HEK293 (cell line): Measurements from ENCODE around the gene GRM3.

Experiments
- CTCF ChIA-PET: fragments of 350-600 bp; formaldehyde crosslinking; extraction: SDS; loops from one replicate; lab custom pipeline; 2021; ENCODE audit warnings: antibody characterized with exemption; lab: Yijun Ruan, JAX
- POLR2A ChIA-PET: fragments of 300-600 bp; formaldehyde crosslinking; extraction: SDS; loops from one replicate; lab custom pipeline; 2020; ENCODE audit warnings: antibody characterized with exemption, inconsistent platforms; lab: Yijun Ruan, JAX
- H3K27ac ChIP-seq: fragments of 200-500 bp; sonication (Bioruptor generic); 2 replicates; pipeline ENCODE4 v1.5.1; 2014; ENCODE audit warnings: low read depth, low read length, control low read depth, inconsistent platforms; ENCODE audit errors: extremely low read depth
- H3K36me3 ChIP-seq, 2 experiments: fragments of 200-500 bp in 1 of 2; sonication (Bioruptor generic) in 1 of 2; 1 replicate in 1 of 2; 2 replicates in 1 of 2; pipeline ENCODE4 v1.5.1; 2014 to 2017; ENCODE audit warnings: inconsistent platforms in 2 of 2, low read length in 2 of 2; ENCODE audit not compliant: control insufficient read depth in 2 of 2, insufficient read depth in 1 of 2
- H3K4me1 ChIP-seq: fragments of 200-500 bp; sonication (Bioruptor generic); 2 replicates; pipeline ENCODE4 v1.5.1; 2014; ENCODE audit warnings: mild to moderate bottlenecking, low read length, inconsistent platforms; ENCODE audit not compliant: control insufficient read depth, insufficient read depth
- H3K4me3 ChIP-seq: 2 replicates; pipeline ENCODE4 v1.5.1; 2011; ENCODE audit warnings: low read depth, mild to moderate bottlenecking, control low read depth, low read length, moderate library complexity
- H3K9me3 ChIP-seq: fragments of 200-500 bp; sonication (Bioruptor generic); 2 replicates; pipeline ENCODE4 v1.5.1; 2014; ENCODE audit warnings: low read depth, low read length, inconsistent platforms; ENCODE audit not compliant: control insufficient read depth, insufficient read depth
- GLIS1 ChIP-seq: fragments of 450-650 bp; formaldehyde crosslinking; IDR thresholded peaks from 2 replicates; pipeline ENCODE4 v1.5.1; 2016; ENCODE audit warnings: missing biosample characterization, missing genetic modification characterization
- IKZF3 ChIP-seq: fragments of 450-650 bp; IDR thresholded peaks from 2 replicates; pipeline ENCODE4 v1.5.0; 2018; ENCODE audit warnings: missing biosample characterization, mild to moderate bottlenecking, missing genetic modification characterization, moderate library complexity
- KLF10 ChIP-seq: fragments of 450-650 bp; IDR thresholded peaks from 2 replicates; pipeline ENCODE4 v1.5.1; 2018; ENCODE audit warnings: missing biosample characterization, mild to moderate bottlenecking, missing genetic modification characterization
- OSR2 ChIP-seq: fragments of 450-650 bp; formaldehyde crosslinking; IDR thresholded peaks from 2 replicates; pipeline ENCODE4 v1.5.1; 2016; ENCODE audit warnings: missing biosample characterization, missing genetic modification characterization
- REST ChIP-seq: fragments of 450-650 bp; formaldehyde crosslinking; IDR thresholded peaks from 2 replicates; pipeline ENCODE4 v1.5.1; 2016; ENCODE audit warnings: missing biosample characterization, missing genetic modification characterization
- SALL2 ChIP-seq: fragments of 450-650 bp; formaldehyde crosslinking; IDR thresholded peaks from 2 replicates; pipeline ENCODE4 v1.5.0; 2017; ENCODE audit warnings: missing biosample characterization, mild to moderate bottlenecking, missing genetic modification characterization, borderline replicate concordance
- SP2 ChIP-seq: fragments of 450-650 bp; formaldehyde crosslinking; IDR thresholded peaks from 2 replicates; pipeline ENCODE4 v1.5.1; 2016; ENCODE audit warnings: missing biosample characterization, missing genetic modification characterization
- ZBTB17 ChIP-seq: fragments of 450-650 bp; formaldehyde crosslinking; IDR thresholded peaks from 2 replicates; pipeline ENCODE4 v1.5.1; 2016; ENCODE audit warnings: missing biosample characterization, missing genetic modification characterization
- ZBTB21 ChIP-seq: fragments of 450-650 bp; formaldehyde crosslinking; IDR thresholded peaks from 2 replicates; pipeline ENCODE4 v1.5.1; 2017; ENCODE audit warnings: missing biosample characterization, missing genetic modification characterization
- ZBTB48 ChIP-seq: fragments of 450-650 bp; formaldehyde crosslinking; IDR thresholded peaks from 2 replicates; pipeline ENCODE4 v1.5.1; 2016; ENCODE audit warnings: missing biosample characterization, missing genetic modification characterization
- ZNF335 ChIP-seq: fragments of 450-650 bp; formaldehyde crosslinking; conservative IDR thresholded peaks from 2 replicates; pipeline ENCODE4 v1.5.1; 2016; ENCODE audit warnings: missing biosample characterization, missing genetic modification characterization
- ZNF398 ChIP-seq: fragments of 450-650 bp; formaldehyde crosslinking; IDR thresholded peaks from 2 replicates; pipeline ENCODE4 v1.5.1; 2017; ENCODE audit warnings: missing biosample characterization, missing genetic modification characterization
- ZNF600 ChIP-seq: fragments of 450-650 bp; formaldehyde crosslinking; IDR thresholded peaks from 2 replicates; pipeline ENCODE4 v1.5.1; 2016; ENCODE audit warnings: missing biosample characterization, missing genetic modification characterization
- ZNF629 ChIP-seq: fragments of 450-650 bp; formaldehyde crosslinking; IDR thresholded peaks from 2 replicates; pipeline ENCODE4 v1.5.1; 2017; ENCODE audit warnings: missing biosample characterization, missing genetic modification characterization
- ZNF654 ChIP-seq: fragments of 450-650 bp; formaldehyde crosslinking; IDR thresholded peaks from 2 replicates; pipeline ENCODE4 v1.5.1; 2016; ENCODE audit warnings: low read depth, missing biosample characterization, missing genetic modification characterization
- ZXDB ChIP-seq: fragments of 450-650 bp; formaldehyde crosslinking; IDR thresholded peaks from 2 replicates; pipeline ENCODE4 v1.5.1; 2016; ENCODE audit warnings: missing biosample characterization, missing genetic modification characterization
- TF ChIP-seq, protein P1 (sequence below): fragments of 450-650 bp; formaldehyde crosslinking; IDR thresholded peaks from 2 replicates; pipeline ENCODE4 v1.5.1; 2016; ENCODE audit warnings: missing biosample characterization, missing genetic modification characterization
- TF ChIP-seq, protein P2 (sequence below): fragments of 450-650 bp; formaldehyde crosslinking; IDR thresholded peaks from 2 replicates; pipeline ENCODE4 v1.5.1; 2016; ENCODE audit warnings: missing biosample characterization, missing genetic modification characterization, low read depth

The GRM3 gene

DNA sequence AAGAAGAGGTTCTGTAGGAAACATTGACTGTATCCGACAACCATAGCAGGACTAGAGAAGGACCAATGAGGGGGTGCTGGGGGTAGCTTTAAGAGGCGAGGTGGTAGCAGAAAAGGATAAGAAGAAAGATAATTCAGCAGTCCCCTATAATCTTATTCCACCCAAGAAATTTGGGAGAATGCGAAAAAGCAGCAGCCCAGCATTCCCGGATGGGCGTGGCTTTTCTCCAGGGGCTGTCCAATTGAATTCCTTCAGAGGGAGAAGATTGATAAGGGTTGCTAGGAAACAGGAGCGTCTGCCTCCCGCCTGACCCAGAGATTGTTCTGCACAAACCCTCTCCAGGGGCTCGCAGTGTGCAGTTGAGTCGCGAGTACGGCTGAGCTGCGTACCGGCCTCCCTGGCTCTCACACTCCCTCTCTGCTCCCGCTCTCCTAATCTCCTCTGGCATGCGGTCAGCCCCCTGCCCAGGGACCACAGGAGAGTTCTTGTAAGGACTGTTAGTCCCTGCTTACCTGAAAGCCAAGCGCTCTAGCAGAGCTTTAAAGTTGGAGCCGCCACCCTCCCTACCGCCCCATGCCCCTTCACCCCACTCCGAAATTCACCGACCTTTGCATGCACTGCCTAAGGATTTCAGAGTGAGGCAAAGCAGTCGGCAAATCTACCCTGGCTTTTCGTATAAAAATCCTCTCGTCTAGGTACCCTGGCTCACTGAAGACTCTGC lies at the start of gene GRM3:
Gene GRM3, plus strand, starts transcription at position 349 of the 721 bp plus-strand sequence. CDS start 121,237 bp downstream, outside the sequence.
- Histone ChIP-seq H3K36me3 (no peaks in the 10 kb centered on the region), H3K9me3 (no peaks in the 10 kb centered on the region), H3K4me1 (0 out of 2 replicates have a peak, but pooled peaks cover 4% of the 10 kb centered on the region), H3K4me3 (peak within 1 kb of the TSS; percentile 35), H3K27ac (peak within 1 kb of the TSS; percentile 24; the same call in 1 of the 2 replicates)
- POLR2A ChIA-PET, result no interaction called here
- CTCF ChIA-PET, result interaction anchor here (1.3 kb wide), 1 partner anchor 24 kb away, joined by 3 read pairs; no protein-coding TSS in a partner anchor
- peak; percentile 88 for TF ChIP-seq ZNF600 (tag by site-specific recombination)
- TF ChIP-seq ZNF398 (tag by site-specific recombination), result no peak
- TF ChIP-seq ZBTB17 (tag by site-specific recombination), result peak; percentile 76
- peak; percentile 82; the same call in 1 of the 2 replicates for TF ChIP-seq ZBTB48
- peak; percentile 67 for TF ChIP-seq ZXDB (tag by site-specific recombination)
- peak; percentile 83 for TF ChIP-seq ZNF335
- TF ChIP-seq SALL2 (tag by site-specific recombination), result no peak
- TF ChIP-seq ZNF629, result peak; percentile 73
- 0 out of 2 replicates have a peak, but pooled peaks have one; percentile 4 for TF ChIP-seq ZBTB21
- TF ChIP-seq IKZF3, result peak; percentile 67
- TF ChIP-seq OSR2 (tag by site-specific recombination), result no peak
- TF ChIP-seq GLIS1 (tag by site-specific recombination), result peak; percentile 66
- no peak for TF ChIP-seq KLF10 (tag by site-specific recombination)
- TF ChIP-seq, protein P1, sequence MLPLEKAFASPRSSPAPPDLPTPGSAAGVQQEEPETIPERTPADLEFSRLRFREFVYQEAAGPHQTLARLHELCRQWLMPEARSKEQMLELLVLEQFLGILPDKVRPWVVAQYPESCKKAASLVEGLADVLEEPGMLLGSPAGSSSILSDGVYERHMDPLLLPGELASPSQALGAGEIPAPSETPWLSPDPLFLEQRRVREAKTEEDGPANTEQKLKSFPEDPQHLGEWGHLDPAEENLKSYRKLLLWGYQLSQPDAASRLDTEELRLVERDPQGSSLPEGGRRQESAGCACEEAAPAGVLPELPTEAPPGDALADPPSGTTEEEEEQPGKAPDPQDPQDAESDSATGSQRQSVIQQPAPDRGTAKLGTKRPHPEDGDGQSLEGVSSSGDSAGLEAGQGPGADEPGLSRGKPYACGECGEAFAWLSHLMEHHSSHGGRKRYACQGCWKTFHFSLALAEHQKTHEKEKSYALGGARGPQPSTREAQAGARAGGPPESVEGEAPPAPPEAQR (tag by site-specific recombination), result no peak
- TF ChIP-seq SP2, result 0 out of 2 replicates have a peak, but pooled peaks have one; percentile 12
- TF ChIP-seq, protein P2, sequence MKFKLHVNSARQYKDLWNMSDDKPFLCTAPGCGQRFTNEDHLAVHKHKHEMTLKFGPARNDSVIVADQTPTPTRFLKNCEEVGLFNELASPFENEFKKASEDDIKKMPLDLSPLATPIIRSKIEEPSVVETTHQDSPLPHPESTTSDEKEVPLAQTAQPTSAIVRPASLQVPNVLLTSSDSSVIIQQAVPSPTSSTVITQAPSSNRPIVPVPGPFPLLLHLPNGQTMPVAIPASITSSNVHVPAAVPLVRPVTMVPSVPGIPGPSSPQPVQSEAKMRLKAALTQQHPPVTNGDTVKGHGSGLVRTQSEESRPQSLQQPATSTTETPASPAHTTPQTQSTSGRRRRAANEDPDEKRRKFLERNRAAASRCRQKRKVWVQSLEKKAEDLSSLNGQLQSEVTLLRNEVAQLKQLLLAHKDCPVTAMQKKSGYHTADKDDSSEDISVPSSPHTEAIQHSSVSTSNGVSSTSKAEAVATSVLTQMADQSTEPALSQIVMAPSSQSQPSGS (tag by site-specific recombination), result peak; percentile 1; the same call in 1 of the 2 replicates

- H3K4me3 ChIP-seq, result no peak overlapping the region
- no peaks in the 10 kb centered on the region for H3K9me3 ChIP-seq
- H3K4me1 ChIP-seq, result no peaks in the 10 kb centered on the region
- ChIA-PET CTCF (interaction anchor here (0.5 to 2.3 kb wide), 10 partner anchors 9 to 308 kb away, joined by 3 to 20 read pairs (median 3); no protein-coding TSS in a partner anchor), POLR2A (no interaction called here)
- TF ChIP-seq ZNF654 (peak; percentile 42), REST (tag by site-specific recombination) (no peak)
- H3K27ac ChIP-seq, result no peak overlapping the region
- H3K36me3 ChIP-seq, result no peaks in the 10 kb centered on the region
Measured at GRCh38 chr7:86598311-86598710, 45.4 kb upstream of the GRM3 start.
